ENCODE results near the gene HSD17B12. TPM values are rescaled to one million over a fixed set of nuclear protein-coding genes. Genes with fewer than 3 reads are reported as not detected.

HSD17B12 gene
- total RNA-seq, 4 donors from 2014 or later = 37.5 to 47.5 (median 42.2) TPM

- no peak for ATAC-seq
- Histone ChIP-seq H3K4me3 (no peak overlapping the region), H3K27ac (no peak overlapping the region), H3K36me3 (peaks cover 4 to 58% of the 10 kb centered on the region in 2 donors), H3K4me1 (peaks cover 0 to 24% (median 5%) of the 10 kb centered on the region in 3 donors), H3K9me3 (no peaks in the 10 kb centered on the region), H3K27me3 (no peaks in the 10 kb centered on the region)
- TF ChIP-seq EP300 (IDR thresholded peaks at IDR 0.05) = no peak
- no peak for TF ChIP-seq POLR2AphosphoS5 (IDR thresholded peaks at IDR 0.05)
- TF ChIP-seq POLR2A (IDR thresholded peaks at IDR 0.05) = no peak
- no peak for TF ChIP-seq CTCF (IDR thresholded peaks at IDR 0.05)
- 89 to 100% methylated on average over 2 of the region's 2 CpGs for WGBS, 2 donors (ENCODE audit: low coverage in 1 of 2)
These were observed 222.5 kb downstream of the HSD17B12 start for GRCh38 chr11:43903078-43903477.

GRCh38 chr11:43903969-43904368, 223.4 kb downstream of the HSD17B12 start:
- Histone ChIP-seq H3K36me3 (peaks cover 4 to 57% of the 10 kb centered on the region in 2 donors), H3K27me3 (no peaks in the 10 kb centered on the region), H3K27ac (no peak overlapping the region), H3K9me3 (no peaks in the 10 kb centered on the region), H3K4me1 (peaks cover 0 to 24% (median 5%) of the 10 kb centered on the region in 3 donors), H3K4me3 (no peak overlapping the region)
- 86 to 100% methylated on average over 4 of the region's 4 CpGs for WGBS, 2 donors (ENCODE audit: low coverage in 1 of 2)
- no peak for TF ChIP-seq EP300 (IDR thresholded peaks at IDR 0.05)
- TF ChIP-seq POLR2AphosphoS5 (IDR thresholded peaks at IDR 0.05) = no peak
- no peak for TF ChIP-seq POLR2A (IDR thresholded peaks at IDR 0.05)
- TF ChIP-seq CTCF (IDR thresholded peaks at IDR 0.05) = no peak
- no peak for ATAC-seq

- no peaks in the 10 kb centered on the region for H3K27me3 ChIP-seq
- H3K4me3 ChIP-seq = no peak overlapping the region
- no peaks in the 10 kb centered on the region for H3K9me3 ChIP-seq
- TF ChIP-seq POLR2A (IDR thresholded peaks at IDR 0.05) = no peak
- TF ChIP-seq POLR2AphosphoS5 (IDR thresholded peaks at IDR 0.05) = peak; percentile 61
- H3K27ac ChIP-seq = peak overlapping the region in 2 of 4 donors; percentile 55
- peak; percentile 69 for ATAC-seq
- WGBS, 2 donors (ENCODE audit: low coverage in 1 of 2) = 30 to 47% methylated on average over 8 to 10 of the region's 10 CpGs
- H3K4me1 ChIP-seq = peaks cover 0 to 24% (median 5%) of the 10 kb centered on the region in 3 donors
- H3K36me3 ChIP-seq = peaks cover 4 to 60% of the 10 kb centered on the region in 2 donors
These were observed 224.4 kb downstream of the HSD17B12 start for GRCh38 chr11:43904742-43905535.

- ATAC-seq = no peak
- H3K27ac ChIP-seq = peak overlapping the region in 2 of 4 donors; percentile 55
These were observed 225.3 kb downstream of the HSD17B12 start for GRCh38 chr11:43905813-43906241.

More at GRCh38 chr11:43905813-43906241, 225.3 kb downstream of the HSD17B12 start:
- no peaks in the 10 kb centered on the region for H3K9me3 ChIP-seq
- H3K4me1 ChIP-seq = peaks cover 0 to 24% (median 5%) of the 10 kb centered on the region in 3 donors
- WGBS, 2 donors (ENCODE audit: low coverage in 1 of 2) = 44 to 58% methylated on average over 2 of the region's 2 CpGs
- TF ChIP-seq EP300 (IDR thresholded peaks at IDR 0.05) = no peak
- no peak for TF ChIP-seq CTCF (IDR thresholded peaks at IDR 0.05)
- no peak for TF ChIP-seq POLR2AphosphoS5 (IDR thresholded peaks at IDR 0.05)
- TF ChIP-seq POLR2A (IDR thresholded peaks at IDR 0.05) = no peak
- H3K36me3 ChIP-seq = peaks cover 4 to 62% of the 10 kb centered on the region in 2 donors
- H3K4me3 ChIP-seq = no peak overlapping the region
- no peaks in the 10 kb centered on the region for H3K27me3 ChIP-seq

Small RNA genes lying within 50 kb of the gene (small RNA-seq; reads per million reads assigned to genes)
- gene PHBP2 (0 reads per million in 4 donors), gene RPL23AP63 (0 reads per million in 4 donors)

Other genes starting within 250 kb of the HSD17B12 start
- gene ALKBH3, start 200.1 kb downstream of the HSD17B12 start, total RNA-seq = 10 to 100 TPM; 24.0 to 41.3 (median 37.1) TPM

Measured in gastroesophageal sphincter (tissue), 4 donors.